Stimulated activated CD8-positive, alpha-beta memory T cell treated with anti-CD3 and anti-CD28 coated beads, Interleukin-2, amount 100 ng/mL, for 48 hours (primary cell): ENCODE results near the gene SARDH.

ENCODE experiments used
- DNase-seq, 2 donors: peaks; one replicate each; pipeline ENCODE4 v3.0.0-alpha.2; 2020; ENCODE audit warnings: low read depth in 2 of 2

The SARDH gene

GRCh38 chr9:133714606-133715294, 23.4 kb downstream of the SARDH start:
- no peak for DNase-seq

- DNase-seq = no peak
Measured at GRCh38 chr9:133713960-133714495, 24.1 kb downstream of the SARDH start.

- no peak for DNase-seq
Measured at GRCh38 chr9:133713150-133713959, 24.8 kb downstream of the SARDH start.

- DNase-seq = no peak
Measured at GRCh38 chr9:133712221-133713100, 25.7 kb downstream of the SARDH start.

- no peak for DNase-seq
Measured at GRCh38 chr9:133711428-133712220, 26.5 kb downstream of the SARDH start.

GRCh38 chr9:133710661-133711427, 27.3 kb downstream of the SARDH start:
- no peak for DNase-seq

GRCh38 chr9:133709691-133710571, 28.2 kb downstream of the SARDH start:
- no peak for DNase-seq

- no peak for DNase-seq
Measured at GRCh38 chr9:133709015-133709611, 29.0 kb downstream of the SARDH start.

- no peak for DNase-seq
Measured at GRCh38 chr9:133708246-133709014, 29.7 kb downstream of the SARDH start.

- DNase-seq = no peak
Measured at GRCh38 chr9:133707763-133708245, 30.3 kb downstream of the SARDH start.

GRCh38 chr9:133707065-133707762, 30.9 kb downstream of the SARDH start:
- DNase-seq = no peak

- DNase-seq = no peak
Measured at GRCh38 chr9:133706307-133707050, 31.7 kb downstream of the SARDH start.

- DNase-seq = no peak
Measured at GRCh38 chr9:133705576-133705975, 32.6 kb downstream of the SARDH start.

- no peak for DNase-seq
Measured at GRCh38 chr9:133704711-133705181, 33.4 kb downstream of the SARDH start.

- DNase-seq = no peak
Measured at GRCh38 chr9:133703591-133704399, 34.4 kb downstream of the SARDH start.
